OCI-LY7 (cell line): ENCODE data around the gene RAPGEFL1.

Experiments
- CTCF ChIP-seq: fragments of 200-600 bp; sonication (generic); conservative IDR thresholded peaks from 2 replicates; pipeline ENCODE4 v1.5.1; 2014; ENCODE audit warnings: mild to moderate bottlenecking, antibody characterized with exemption, low read length, moderate library complexity, mixed read lengths
- EZH2phosphoT487 ChIP-seq: fragments of 200-600 bp; sonication (generic); IDR thresholded peaks from 2 replicates; pipeline ENCODE4 v1.6.1; 2018; ENCODE audit warnings: low read depth, borderline replicate concordance, mild to moderate bottlenecking, mixed run types, antibody characterized with exemption, low read length, moderate library complexity, mixed read lengths

DNA sequence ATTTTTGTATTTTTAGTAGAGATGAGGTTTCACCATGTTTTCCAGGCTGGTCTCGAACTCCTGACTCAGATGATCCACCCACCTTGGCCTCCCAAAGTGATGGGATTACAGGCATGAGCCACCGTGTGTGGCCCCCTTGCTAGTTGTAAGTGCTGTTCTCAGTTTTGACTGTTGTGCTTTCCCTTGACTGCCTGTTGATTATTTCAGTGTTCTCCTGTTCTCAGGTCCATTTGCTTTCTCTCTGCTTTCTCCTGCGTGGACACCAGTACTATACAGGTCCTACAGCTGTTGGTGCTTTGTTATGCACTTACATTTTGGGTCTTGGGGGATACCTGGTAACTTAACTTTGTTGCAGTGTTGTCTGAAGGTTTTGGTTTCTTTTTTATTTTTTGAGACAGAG, 28.7 kb upstream of the RAPGEFL1 start:
- no peak for TF ChIP-seq CTCF
- no peak for TF ChIP-seq EZH2phosphoT487
